ENCODE measurements around the gene STAP1. TPM values are rescaled to one million over a fixed set of nuclear protein-coding genes. Genes with fewer than 3 reads are reported as not detected.

The STAP1 gene
- total RNA-seq, 1 experiment from 2014 or later = not detected

GRCh38 chr4:67584496-67584895 is 26.0 kb downstream of the STAP1 start:
- Histone ChIP-seq H4K20me1 (ENCODE audit: insufficient read depth) (no peaks in the 10 kb centered on the region), H3K27me3 (ENCODE audit: insufficient read depth, low read length) (no peaks in the 10 kb centered on the region), H3K4me3 (replicated peaks in 1 of 2; ENCODE audit: low read depth in 1 of 2, low read length in 2 of 2) (no peak overlapping the region), H3K9me2 (ENCODE audit: insufficient read depth) (no peaks in the 10 kb centered on the region), H3K4me2 (ENCODE audit: low read length) (no peak overlapping the region), H2AFZ (ENCODE audit: low read depth, low read length, poor library complexity, severe bottlenecking) (no peak overlapping the region), H3K9ac (ENCODE audit: low read length) (no peak overlapping the region), H3K4me1 (ENCODE audit: control insufficient read depth in 1 of 2, insufficient read depth in 2 of 2, low read length in 2 of 2) (no peaks in the 10 kb centered on the region), H3K79me2 (ENCODE audit: insufficient read depth, low read length) (no peaks in the 10 kb centered on the region), H3K36me3 (ENCODE audit: control insufficient read depth in 1 of 2, insufficient read depth in 2 of 2, low read length in 2 of 2) (no peaks in the 10 kb centered on the region), H3K27ac (ENCODE audit: low read depth, low read length) (no peak overlapping the region), H3K9me3 (ENCODE audit: control insufficient read depth in 1 of 2, insufficient read depth in 1 of 2, low read depth in 1 of 2, low read length in 2 of 2) (no peaks in the 10 kb centered on the region)
- CTCF ChIA-PET = no interaction called here
- intact Hi-C loops (cut with micrococcal nuclease) = no loop called here
- TF ChIP-seq SIN3A (IDR thresholded peaks at IDR 0.05; ENCODE audit: low read depth) (no peak), JUND (IDR thresholded peaks at IDR 0.05) (no peak), TCF7L2 (IDR thresholded peaks at IDR 0.05; ENCODE audit: borderline replicate concordance, extremely low read depth, insufficient read depth, insufficient read length) (no peak), CBX3 (IDR thresholded peaks at IDR 0.05; ENCODE audit: low read depth) (no peak)
- no TSS peak for BruUV-seq (replicated peaks)
- POLR2A ChIA-PET = no interaction called here
- DNase-seq (ENCODE audit: low read depth, low spot score) = no peak
- RAD21 ChIA-PET (ENCODE audit: low non-redundant PET in 1 of 2, low total read pairs in 2 of 2, uncharacterized antibody in 2 of 2, unreplicated experiment in 2 of 2) = no interaction called here
- no peak for ATAC-seq

GRCh38 chr4:67587156-67587555 is 28.6 kb downstream of the STAP1 start:
- H3K4me2 ChIP-seq (ENCODE audit: low read length) = no peak overlapping the region
- no peaks in the 10 kb centered on the region for H3K36me3 ChIP-seq (ENCODE audit: control insufficient read depth in 1 of 2, insufficient read depth in 2 of 2, low read length in 2 of 2)
- no peak overlapping the region for H3K9ac ChIP-seq (ENCODE audit: low read length)
- POLR2A ChIA-PET = no interaction called here
- no peaks in the 10 kb centered on the region for H3K27me3 ChIP-seq (ENCODE audit: insufficient read depth, low read length)
- no peak overlapping the region for H3K4me3 ChIP-seq (replicated peaks in 1 of 2; ENCODE audit: low read depth in 1 of 2, low read length in 2 of 2)
- DNase-seq (ENCODE audit: low read depth, low spot score) (no peak), ATAC-seq (no peak)
- RAD21 ChIA-PET (ENCODE audit: low non-redundant PET in 1 of 2, low total read pairs in 2 of 2, uncharacterized antibody in 2 of 2, unreplicated experiment in 2 of 2) = no interaction called here
- CTCF ChIA-PET = no interaction called here
- H3K27ac ChIP-seq (ENCODE audit: low read depth, low read length) = no peak overlapping the region
- TF ChIP-seq ZBTB33 (IDR thresholded peaks at IDR 0.05; ENCODE audit: extremely low read depth, insufficient replicate concordance, low read length) = no peak
- TF ChIP-seq JUND (IDR thresholded peaks at IDR 0.05) = no peak
- TF ChIP-seq POLR2A (IDR thresholded peaks at IDR 0.05; ENCODE audit: borderline replicate concordance, extremely low read depth, insufficient read depth, insufficient read length) = no peak
- no peak for TF ChIP-seq CBX3 (IDR thresholded peaks at IDR 0.05; ENCODE audit: low read depth)
- TF ChIP-seq ATF3 (IDR thresholded peaks at IDR 0.05) = no peak
- no peak for TF ChIP-seq CTCF (IDR thresholded peaks at IDR 0.05 in 2 of 3, conservative IDR thresholded peaks at IDR 0.05 in 1 of 3; ENCODE audit: borderline replicate concordance in 1 of 3, insufficient read depth in 1 of 3, low read depth in 2 of 3, low read length in 2 of 3)
- no peak for TF ChIP-seq SIN3A (IDR thresholded peaks at IDR 0.05; ENCODE audit: low read depth)
- TF ChIP-seq EZH2 (IDR thresholded peaks at IDR 0.05) = no peak
- TF ChIP-seq RAD21 (IDR thresholded peaks at IDR 0.05; ENCODE audit: low read depth) = no peak
- TF ChIP-seq EZH2phosphoT487 (IDR thresholded peaks at IDR 0.05; ENCODE audit: borderline replicate concordance) = no peak
- no peak for TF ChIP-seq SP1 (IDR thresholded peaks at IDR 0.05; ENCODE audit: low read depth)
- TF ChIP-seq FOSL1 (IDR thresholded peaks at IDR 0.05; ENCODE audit: low read depth) = no peak
- TF ChIP-seq CEBPB (IDR thresholded peaks at IDR 0.05; ENCODE audit: low read depth) = no peak
- TF ChIP-seq MAX (IDR thresholded peaks at IDR 0.05) = no peak
- no peak for TF ChIP-seq SRF (IDR thresholded peaks at IDR 0.05; ENCODE audit: low read depth)
- TF ChIP-seq YY1 (IDR thresholded peaks at IDR 0.05; ENCODE audit: extremely low read depth, insufficient replicate concordance, low read depth, low read length) = no peak
- no peak for TF ChIP-seq ZFX (IDR thresholded peaks at IDR 0.05)
- no peaks in the 10 kb centered on the region for H3K4me1 ChIP-seq (ENCODE audit: control insufficient read depth in 1 of 2, insufficient read depth in 2 of 2, low read length in 2 of 2)
- no TSS peak for BruUV-seq (replicated peaks)
- H3K9me2 ChIP-seq (ENCODE audit: insufficient read depth) = no peaks in the 10 kb centered on the region
- intact Hi-C loops (cut with micrococcal nuclease) = no loop called here
- H4K20me1 ChIP-seq (ENCODE audit: insufficient read depth) = no peaks in the 10 kb centered on the region
- no peak overlapping the region for H2AFZ ChIP-seq (ENCODE audit: low read depth, low read length, poor library complexity, severe bottlenecking)
- H3K9me3 ChIP-seq (ENCODE audit: control insufficient read depth in 1 of 2, insufficient read depth in 1 of 2, low read depth in 1 of 2, low read length in 2 of 2) = no peaks in the 10 kb centered on the region
- no peaks in the 10 kb centered on the region for H3K79me2 ChIP-seq (ENCODE audit: insufficient read depth, low read length)

All from HCT116 (cell line).